ENCODE measurements around the gene BOC.
"Not testable (repeated sequence)": the region's sequence is repeated elsewhere in the genome, so short reads cannot be mapped to it uniquely, and the experiment has no call there.

Gene BOC

DNA sequence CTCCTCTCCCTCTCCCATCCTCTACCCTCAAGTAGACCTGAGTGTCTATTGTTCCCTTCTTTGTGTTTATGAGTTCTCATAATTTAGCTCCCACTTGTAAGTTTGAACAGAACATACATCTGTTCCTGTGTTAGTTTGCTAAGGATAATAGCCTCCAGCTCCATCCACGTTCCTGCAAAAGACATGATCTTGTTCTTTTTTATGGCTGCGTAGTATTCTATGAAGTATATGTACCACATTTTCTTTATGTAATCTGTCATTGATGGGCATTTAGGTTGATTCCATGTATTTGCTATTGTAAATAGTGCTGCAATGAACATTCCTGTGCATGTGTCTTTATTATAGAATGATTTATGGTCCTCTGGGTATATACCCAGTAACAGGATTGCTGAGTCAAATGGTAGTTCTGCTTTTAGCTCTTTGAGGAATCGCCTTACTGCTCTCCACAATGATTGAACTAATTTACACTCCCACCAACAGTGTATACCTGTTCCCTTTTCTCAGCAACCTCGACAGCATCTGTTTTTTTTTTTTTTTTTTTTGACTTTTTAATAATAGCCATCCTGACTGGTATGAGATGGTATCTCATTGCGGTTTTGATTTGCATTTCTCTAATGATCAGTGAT is 39.6 kb upstream of the BOC start:
- not testable (repeated sequence) for H3K4me3 ChIP-seq (ENCODE audit: insufficient read depth, low read depth, low read length, poor library complexity, severe bottlenecking); H3K27me3 ChIP-seq (replicated peaks; ENCODE audit: control insufficient read depth, insufficient read depth, low read length, poor library complexity, severe bottlenecking); H3K36me3 ChIP-seq (ENCODE audit: control insufficient read depth, insufficient read depth, low read length); H3K9me3 ChIP-seq (ENCODE audit: control insufficient read depth, low read length); H3K27ac ChIP-seq (ENCODE audit: insufficient read depth, low read length, poor library complexity, severe bottlenecking); DNase-seq; H3K4me1 ChIP-seq (ENCODE audit: control insufficient read depth, insufficient read depth, low read length, poor library complexity, severe bottlenecking)

DNA sequence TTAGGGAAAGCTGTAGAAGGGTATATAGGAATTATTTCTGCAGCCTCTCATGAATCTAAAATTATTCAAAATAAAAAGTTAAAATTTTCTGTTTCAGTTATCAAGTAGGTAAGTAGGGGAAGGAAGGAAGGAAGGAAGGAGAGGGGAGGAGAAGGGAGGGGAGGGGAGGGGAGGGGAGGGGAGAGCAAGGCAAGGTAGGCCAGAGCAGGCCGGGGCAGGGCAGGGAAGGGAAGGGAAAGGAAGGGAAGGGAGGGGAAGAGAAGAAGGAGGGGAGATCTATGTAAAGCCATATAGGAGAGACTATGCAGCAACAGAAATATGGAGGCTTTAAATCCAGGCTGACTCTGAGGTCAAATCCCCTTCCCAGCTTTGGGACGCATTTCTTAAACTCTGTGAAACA is 38.3 kb upstream of the BOC start:
- Histone ChIP-seq H3K27me3 (replicated peaks; ENCODE audit: control insufficient read depth, insufficient read depth, low read length, poor library complexity, severe bottlenecking) (no peaks in the 10 kb centered on the region), H3K9me3 (ENCODE audit: control insufficient read depth, low read length) (no peaks in the 10 kb centered on the region), H3K36me3 (ENCODE audit: control insufficient read depth, insufficient read depth, low read length) (no peaks in the 10 kb centered on the region), H3K4me3 (ENCODE audit: insufficient read depth, low read depth, low read length, poor library complexity, severe bottlenecking) (no peak overlapping the region), H3K27ac (ENCODE audit: insufficient read depth, low read length, poor library complexity, severe bottlenecking) (no peak overlapping the region), H3K4me1 (ENCODE audit: control insufficient read depth, insufficient read depth, low read length, poor library complexity, severe bottlenecking) (no peaks in the 10 kb centered on the region)
- no peak for DNase-seq

GRCh38 chr3:113174304-113174703 is 37.1 kb upstream of the BOC start:
- Histone ChIP-seq H3K4me3 (ENCODE audit: insufficient read depth, low read depth, low read length, poor library complexity, severe bottlenecking) (no peak overlapping the region), H3K27me3 (replicated peaks; ENCODE audit: control insufficient read depth, insufficient read depth, low read length, poor library complexity, severe bottlenecking) (no peaks in the 10 kb centered on the region), H3K27ac (ENCODE audit: insufficient read depth, low read length, poor library complexity, severe bottlenecking) (no peak overlapping the region), H3K36me3 (ENCODE audit: control insufficient read depth, insufficient read depth, low read length) (no peaks in the 10 kb centered on the region), H3K9me3 (ENCODE audit: control insufficient read depth, low read length) (no peaks in the 10 kb centered on the region), H3K4me1 (ENCODE audit: control insufficient read depth, insufficient read depth, low read length, poor library complexity, severe bottlenecking) (no peaks in the 10 kb centered on the region)
- DNase-seq, result no peak

DNA sequence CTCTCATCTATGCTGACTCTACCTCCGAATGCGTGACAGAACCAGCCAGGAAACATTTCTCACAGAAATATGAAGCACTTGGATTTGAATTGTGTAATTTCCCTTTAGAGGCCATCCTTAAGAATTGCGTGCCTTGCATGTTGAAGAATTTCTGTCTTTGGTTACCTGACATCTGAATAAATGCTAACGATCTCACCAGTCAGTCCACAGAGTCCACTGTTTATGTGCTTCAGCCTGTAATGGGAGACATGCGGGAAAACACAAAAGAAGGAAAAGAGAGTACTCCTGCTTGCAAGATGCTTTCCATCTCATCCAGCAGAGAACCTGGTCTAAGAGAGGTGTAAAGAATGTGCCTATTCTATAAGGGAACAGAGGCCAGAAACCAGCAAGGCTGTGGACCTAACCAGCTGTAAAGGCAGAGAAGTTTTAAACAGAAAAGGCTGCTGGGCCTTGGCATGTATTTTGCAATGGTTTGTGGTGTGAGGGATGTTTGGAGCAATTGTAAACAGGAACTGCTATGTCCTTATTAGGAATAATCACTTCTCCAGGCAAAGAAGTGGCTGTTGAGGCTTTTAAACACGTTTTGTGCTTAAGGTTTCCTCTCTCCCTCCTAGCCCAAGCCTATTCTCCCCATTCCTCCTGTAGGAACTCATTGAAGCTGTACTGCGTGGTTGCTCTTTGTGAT is 36.4 kb upstream of the BOC start:
- Histone ChIP-seq H3K36me3 (ENCODE audit: control insufficient read depth, insufficient read depth, low read length) (no peaks in the 10 kb centered on the region), H3K27ac (ENCODE audit: insufficient read depth, low read length, poor library complexity, severe bottlenecking) (no peak overlapping the region), H3K4me1 (ENCODE audit: control insufficient read depth, insufficient read depth, low read length, poor library complexity, severe bottlenecking) (no peaks in the 10 kb centered on the region), H3K27me3 (replicated peaks; ENCODE audit: control insufficient read depth, insufficient read depth, low read length, poor library complexity, severe bottlenecking) (no peaks in the 10 kb centered on the region), H3K9me3 (ENCODE audit: control insufficient read depth, low read length) (no peaks in the 10 kb centered on the region), H3K4me3 (ENCODE audit: insufficient read depth, low read depth, low read length, poor library complexity, severe bottlenecking) (no peak overlapping the region)
- no peak for DNase-seq

DNA sequence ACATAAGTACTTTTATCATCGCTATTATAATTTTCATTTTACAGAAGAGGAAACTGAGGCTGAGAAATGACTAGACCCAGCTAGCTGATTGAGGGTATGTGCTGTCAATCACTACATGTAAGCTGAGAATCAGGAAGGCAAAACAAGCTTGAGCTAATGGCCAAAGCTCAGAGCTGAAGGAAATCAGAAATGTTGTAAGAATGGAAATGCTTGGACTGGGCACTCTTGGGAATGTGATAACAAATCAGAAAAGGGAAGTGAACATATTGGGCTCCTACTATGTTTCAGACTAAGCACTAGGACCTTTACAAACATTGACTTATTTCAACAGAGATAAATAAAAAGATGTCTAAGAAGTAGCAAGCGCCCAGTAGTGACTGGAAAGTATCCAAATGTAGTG is 33.8 kb upstream of the BOC start:
- H3K27me3 ChIP-seq (replicated peaks; ENCODE audit: control insufficient read depth, insufficient read depth, low read length, poor library complexity, severe bottlenecking), result no peaks in the 10 kb centered on the region
- no peak overlapping the region for H3K27ac ChIP-seq (ENCODE audit: insufficient read depth, low read length, poor library complexity, severe bottlenecking)
- H3K4me3 ChIP-seq (ENCODE audit: insufficient read depth, low read depth, low read length, poor library complexity, severe bottlenecking), result no peak overlapping the region
- no peaks in the 10 kb centered on the region for H3K9me3 ChIP-seq (ENCODE audit: control insufficient read depth, low read length)
- no peak for DNase-seq
- H3K4me1 ChIP-seq (ENCODE audit: control insufficient read depth, insufficient read depth, low read length, poor library complexity, severe bottlenecking), result no peaks in the 10 kb centered on the region
- no peaks in the 10 kb centered on the region for H3K36me3 ChIP-seq (ENCODE audit: control insufficient read depth, insufficient read depth, low read length)

- H3K9me3 ChIP-seq (ENCODE audit: control insufficient read depth, low read length), result no peaks in the 10 kb centered on the region
- H3K27me3 ChIP-seq (replicated peaks; ENCODE audit: control insufficient read depth, insufficient read depth, low read length, poor library complexity, severe bottlenecking), result no peaks in the 10 kb centered on the region
- H3K4me3 ChIP-seq (ENCODE audit: insufficient read depth, low read depth, low read length, poor library complexity, severe bottlenecking), result no peak overlapping the region
- H3K36me3 ChIP-seq (ENCODE audit: control insufficient read depth, insufficient read depth, low read length), result no peaks in the 10 kb centered on the region
- no peak overlapping the region for H3K27ac ChIP-seq (ENCODE audit: insufficient read depth, low read length, poor library complexity, severe bottlenecking)
- DNase-seq, result no peak
- H3K4me1 ChIP-seq (ENCODE audit: control insufficient read depth, insufficient read depth, low read length, poor library complexity, severe bottlenecking), result no peaks in the 10 kb centered on the region
These were observed 32.0 kb upstream of the BOC start for GRCh38 chr3:113179235-113179824.

GRCh38 chr3:113183748-113184661 is 27.4 kb upstream of the BOC start:
- Histone ChIP-seq H3K4me3 (ENCODE audit: insufficient read depth, low read depth, low read length, poor library complexity, severe bottlenecking) (no peak overlapping the region), H3K36me3 (ENCODE audit: control insufficient read depth, insufficient read depth, low read length) (no peaks in the 10 kb centered on the region), H3K27ac (ENCODE audit: insufficient read depth, low read length, poor library complexity, severe bottlenecking) (no peak overlapping the region), H3K4me1 (ENCODE audit: control insufficient read depth, insufficient read depth, low read length, poor library complexity, severe bottlenecking) (no peaks in the 10 kb centered on the region), H3K27me3 (replicated peaks; ENCODE audit: control insufficient read depth, insufficient read depth, low read length, poor library complexity, severe bottlenecking) (no peaks in the 10 kb centered on the region), H3K9me3 (ENCODE audit: control insufficient read depth, low read length) (no peaks in the 10 kb centered on the region)
- no peak for DNase-seq

GRCh38 chr3:113185194-113185835 is 26.0 kb upstream of the BOC start:
- Histone ChIP-seq H3K4me1 (ENCODE audit: control insufficient read depth, insufficient read depth, low read length, poor library complexity, severe bottlenecking) (no peaks in the 10 kb centered on the region), H3K4me3 (ENCODE audit: insufficient read depth, low read depth, low read length, poor library complexity, severe bottlenecking) (no peak overlapping the region), H3K9me3 (ENCODE audit: control insufficient read depth, low read length) (no peaks in the 10 kb centered on the region), H3K27ac (ENCODE audit: insufficient read depth, low read length, poor library complexity, severe bottlenecking) (no peak overlapping the region), H3K27me3 (replicated peaks; ENCODE audit: control insufficient read depth, insufficient read depth, low read length, poor library complexity, severe bottlenecking) (no peaks in the 10 kb centered on the region), H3K36me3 (ENCODE audit: control insufficient read depth, insufficient read depth, low read length) (no peaks in the 10 kb centered on the region)
- no peak for DNase-seq

GRCh38 chr3:113186566-113186965 is 24.8 kb upstream of the BOC start:
- H3K4me1 ChIP-seq (ENCODE audit: control insufficient read depth, insufficient read depth, low read length, poor library complexity, severe bottlenecking), result no peaks in the 10 kb centered on the region
- H3K27me3 ChIP-seq (replicated peaks; ENCODE audit: control insufficient read depth, insufficient read depth, low read length, poor library complexity, severe bottlenecking), result no peaks in the 10 kb centered on the region
- no peak overlapping the region for H3K27ac ChIP-seq (ENCODE audit: insufficient read depth, low read length, poor library complexity, severe bottlenecking)
- H3K36me3 ChIP-seq (ENCODE audit: control insufficient read depth, insufficient read depth, low read length), result no peaks in the 10 kb centered on the region
- no peak overlapping the region for H3K4me3 ChIP-seq (ENCODE audit: insufficient read depth, low read depth, low read length, poor library complexity, severe bottlenecking)
- H3K9me3 ChIP-seq (ENCODE audit: control insufficient read depth, low read length), result no peaks in the 10 kb centered on the region
- no peak for DNase-seq
